Tibial artery (tissue), 4 donors: ENCODE measurements around the gene PIAS1.
"Not testable (repeated sequence)": the region's sequence is repeated elsewhere in the genome, so short reads cannot be mapped to it uniquely, and the experiment has no call there.

Experiments
- DNase-seq, 2 donors: peaks; one replicate each; pipeline ENCODE4 v3.0.0-alpha.2; 2019
- H3K27ac ChIP-seq, 2 donors: fragments of 200-600 bp; sonication (generic) in 1 of 2; 1 replicate in 1 of 2; 2 replicates in 1 of 2; pipeline ENCODE4 v1.5.1; 2018 to 2019; ENCODE audit warnings: mild to moderate bottlenecking in 1 of 2
- H3K27me3 ChIP-seq, 2 donors: fragments of 200-600 bp; sonication (generic) in 1 of 2; one replicate each; pipeline versions ENCODE4 v1.5.1 to v1.6.0; 2016 to 2019
- H3K36me3 ChIP-seq, 3 donors: fragments of 200-600 bp; sonication (generic) in 2 of 3; one replicate each; pipeline ENCODE4 v1.5.1; 2016 to 2019; ENCODE audit warnings: mild to moderate bottlenecking in 2 of 3
- H3K4me1 ChIP-seq, 4 donors: fragments of 200-600 bp; sonication (generic) in 2 of 4; 1 replicate in 3 of 4; 2 replicates in 1 of 4; pipeline ENCODE4 v1.5.1; 2016 to 2019
- H3K4me3 ChIP-seq, 2 donors: fragments of 200-600 bp; sonication (generic) in 1 of 2; 1 replicate in 1 of 2; 2 replicates in 1 of 2; pipeline ENCODE4 v1.5.1; 2018 to 2019; ENCODE audit warnings: mild to moderate bottlenecking in 2 of 2
- H3K9me3 ChIP-seq, 3 donors: fragments of 200-600 bp; sonication (generic) in 1 of 3; one replicate each; pipeline ENCODE4 v1.5.1; 2016 to 2019
- intact Hi-C: fragments of 100-400 bp; cut with DNase I; formaldehyde crosslinking; loops from one replicate; pipeline ENCODE4 v1.15.0; 2023; ENCODE audit warnings: low total_unique reads
- TF ChIP-seq, protein P1 (sequence below), 2 experiments: fragments of 200-600 bp in 1 of 2; fragments of 450-650 bp in 1 of 2; IDR thresholded peaks; one replicate each; pipeline ENCODE4 v1.5.1; 2017 to 2019; ENCODE audit warnings: antibody characterized with exemption in 2 of 2, mild to moderate bottlenecking in 1 of 2, moderate library complexity in 1 of 2

Gene PIAS1

DNA sequence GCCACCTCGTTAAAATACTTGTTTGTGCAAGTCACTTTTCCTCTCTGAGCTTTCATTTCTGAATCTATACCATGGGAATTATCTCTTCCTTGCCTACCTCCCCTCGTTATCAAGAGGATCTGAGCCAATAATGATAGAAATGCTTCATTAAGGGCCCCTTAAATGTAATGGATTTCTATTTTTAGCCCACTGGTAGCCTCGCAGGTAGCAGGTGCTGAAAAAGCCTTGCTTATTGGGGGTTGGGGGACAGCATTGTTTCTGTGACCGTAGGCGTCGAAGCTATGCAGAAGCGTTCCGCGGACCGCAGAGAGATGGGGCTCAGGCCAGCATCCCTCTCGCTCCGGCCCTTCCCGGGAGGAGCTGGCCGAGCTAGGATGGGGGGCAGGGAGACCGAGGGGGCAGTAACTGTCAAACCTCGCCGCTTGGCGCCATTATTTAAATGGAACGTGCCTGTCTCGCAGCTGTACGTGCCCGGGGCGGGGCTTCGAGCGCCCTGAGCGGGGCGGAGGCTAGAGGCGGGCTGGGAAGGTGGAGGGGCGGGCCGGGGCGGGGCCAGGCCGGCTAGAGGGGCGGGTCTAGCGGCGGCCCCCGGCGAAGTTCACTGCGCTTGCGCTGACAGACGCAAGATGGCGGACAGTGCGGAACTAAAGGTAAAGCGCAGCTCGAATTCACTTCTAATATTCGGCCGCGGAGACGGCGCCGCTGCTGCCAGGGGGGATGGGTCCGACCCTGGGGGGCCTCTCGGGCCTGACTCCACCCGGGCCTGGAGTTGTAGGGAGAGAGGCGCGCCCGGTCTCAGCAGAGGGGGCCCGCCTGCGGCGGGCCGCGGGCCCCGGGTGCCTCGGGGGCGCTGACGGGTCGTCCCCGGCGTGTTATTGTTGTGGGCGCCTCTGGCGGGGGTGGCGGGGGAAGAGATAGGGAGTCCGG is at the start of gene PIAS1:
PIAS1 (plus strand) TSS at position 615 of the 927 bp plus-strand sequence; CDS start at position 627, 12 bp downstream.
- Histone ChIP-seq H3K4me3 (peak within 1 kb of the TSS; percentile 97 to 98), H3K27me3 (no peaks in the 10 kb centered on the region), H3K9me3 (no peaks in the 10 kb centered on the region), H3K4me1 (peaks cover 0 to 37% (median 19%) of the 10 kb centered on the region in 4 donors), H3K36me3 (no peaks in the 10 kb centered on the region), H3K27ac (peak within 1 kb of the TSS; percentile 92 to 94)
- intact Hi-C loops = loop anchor here (10.0 kb wide), 2 partner anchors 101 to 189 kb away; no protein-coding TSS in a partner anchor
- peak; percentile 95 to 96 for DNase-seq
- TF ChIP-seq, protein P1, sequence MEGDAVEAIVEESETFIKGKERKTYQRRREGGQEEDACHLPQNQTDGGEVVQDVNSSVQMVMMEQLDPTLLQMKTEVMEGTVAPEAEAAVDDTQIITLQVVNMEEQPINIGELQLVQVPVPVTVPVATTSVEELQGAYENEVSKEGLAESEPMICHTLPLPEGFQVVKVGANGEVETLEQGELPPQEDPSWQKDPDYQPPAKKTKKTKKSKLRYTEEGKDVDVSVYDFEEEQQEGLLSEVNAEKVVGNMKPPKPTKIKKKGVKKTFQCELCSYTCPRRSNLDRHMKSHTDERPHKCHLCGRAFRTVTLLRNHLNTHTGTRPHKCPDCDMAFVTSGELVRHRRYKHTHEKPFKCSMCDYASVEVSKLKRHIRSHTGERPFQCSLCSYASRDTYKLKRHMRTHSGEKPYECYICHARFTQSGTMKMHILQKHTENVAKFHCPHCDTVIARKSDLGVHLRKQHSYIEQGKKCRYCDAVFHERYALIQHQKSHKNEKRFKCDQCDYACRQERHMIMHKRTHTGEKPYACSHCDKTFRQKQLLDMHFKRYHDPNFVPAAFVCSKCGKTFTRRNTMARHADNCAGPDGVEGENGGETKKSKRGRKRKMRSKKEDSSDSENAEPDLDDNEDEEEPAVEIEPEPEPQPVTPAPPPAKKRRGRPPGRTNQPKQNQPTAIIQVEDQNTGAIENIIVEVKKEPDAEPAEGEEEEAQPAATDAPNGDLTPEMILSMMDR (IDR thresholded peaks at IDR 0.05) = no peak

DNA sequence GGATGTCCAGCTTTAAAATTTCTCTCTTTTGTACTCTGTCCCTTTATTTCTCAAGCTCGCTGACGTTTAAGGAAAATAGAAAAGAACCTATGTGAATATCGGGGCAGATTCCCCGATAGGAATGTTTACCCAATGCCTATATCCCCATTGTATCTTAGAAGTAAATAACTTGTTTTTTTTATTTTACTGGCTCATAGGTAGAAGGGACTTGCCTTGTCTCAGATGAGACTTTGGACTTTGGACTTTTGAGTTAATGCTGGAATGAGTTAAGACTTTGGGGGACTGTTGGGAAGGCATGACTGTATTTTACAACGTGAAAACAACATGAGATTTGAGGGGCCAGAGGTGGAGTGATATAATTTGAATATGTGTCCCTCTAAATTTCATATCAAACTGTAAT is 46.5 kb upstream of the PIAS1 start:
- H3K27ac ChIP-seq, H3K4me1 ChIP-seq, H3K4me3 ChIP-seq, H3K36me3 ChIP-seq, H3K9me3 ChIP-seq, DNase-seq, H3K27me3 ChIP-seq, intact Hi-C loops: not testable (repeated sequence)

DNA sequence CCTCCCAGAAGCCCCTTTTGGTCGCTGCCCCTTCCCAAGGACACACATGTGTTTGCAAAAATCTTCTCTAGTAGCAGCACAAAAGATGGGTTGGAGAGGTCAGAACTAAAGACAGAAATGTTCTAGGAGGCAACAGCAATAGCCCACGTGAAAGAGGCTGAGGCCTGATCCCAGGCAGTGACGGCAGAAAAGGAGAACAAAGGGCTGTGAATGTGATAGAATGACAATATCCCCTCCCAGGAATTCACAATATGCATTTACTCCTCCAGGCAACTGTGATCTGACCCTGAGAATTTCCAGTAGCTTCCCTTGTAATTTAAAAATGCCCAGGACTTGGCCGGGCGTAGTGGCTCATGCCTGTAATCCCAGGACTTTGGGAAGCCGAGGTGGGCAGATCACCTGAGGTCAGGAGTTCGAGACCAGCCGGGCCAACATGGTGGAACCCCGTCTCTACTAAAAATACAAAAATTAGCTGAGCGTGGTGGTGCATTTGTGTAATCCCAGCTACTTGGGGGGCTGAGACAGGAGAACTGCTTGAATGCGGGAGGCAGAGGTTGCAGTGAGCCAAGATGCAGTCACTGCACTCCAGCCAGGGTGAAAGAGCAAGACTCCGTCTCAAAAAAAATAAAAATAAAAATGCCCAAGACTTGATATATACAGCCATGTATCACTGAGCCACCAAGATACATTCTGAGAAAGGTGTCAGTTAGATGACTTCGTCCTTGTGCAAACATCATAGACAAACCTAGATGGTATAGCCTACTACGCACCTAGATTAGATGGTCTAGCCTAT is 43.6 kb upstream of the PIAS1 start:
- H3K27ac ChIP-seq = no peak overlapping the region
- intact Hi-C loops = no loop called here
- TF ChIP-seq, protein P1 (IDR thresholded peaks at IDR 0.05) = no peak
- H3K27me3 ChIP-seq = no peaks in the 10 kb centered on the region
- H3K36me3 ChIP-seq = no peaks in the 10 kb centered on the region
- no peaks in the 10 kb centered on the region for H3K4me1 ChIP-seq
- no peak overlapping the region for H3K4me3 ChIP-seq
- no peaks in the 10 kb centered on the region for H3K9me3 ChIP-seq
- DNase-seq = no peak

DNA sequence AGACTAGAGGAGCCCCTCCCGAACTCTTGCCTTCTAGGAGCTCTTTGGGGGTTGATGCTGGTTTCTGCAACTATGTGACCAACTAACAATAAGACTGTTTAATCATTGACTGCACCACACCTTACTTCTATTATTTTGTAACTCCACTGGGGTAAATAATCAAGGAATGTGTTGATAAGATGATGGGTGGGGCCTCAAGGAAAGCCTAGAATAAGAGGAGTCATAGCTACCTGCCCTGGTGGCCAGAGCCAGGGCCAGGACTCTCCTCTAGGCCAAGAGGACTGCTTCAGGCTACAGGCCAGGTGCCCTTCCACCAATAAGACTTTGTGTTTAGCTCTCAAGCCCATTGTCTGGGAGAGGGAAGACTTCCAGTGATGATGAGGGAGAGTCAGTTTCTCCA is 41.2 kb upstream of the PIAS1 start:
- Histone ChIP-seq H3K9me3 (no peaks in the 10 kb centered on the region), H3K27me3 (no peaks in the 10 kb centered on the region), H3K36me3 (no peaks in the 10 kb centered on the region), H3K27ac (no peak overlapping the region), H3K4me3 (no peak overlapping the region), H3K4me1 (no peaks in the 10 kb centered on the region)
- intact Hi-C loops = no loop called here
- no peak for DNase-seq
- TF ChIP-seq, protein P1 (IDR thresholded peaks at IDR 0.05) = no peak

DNA sequence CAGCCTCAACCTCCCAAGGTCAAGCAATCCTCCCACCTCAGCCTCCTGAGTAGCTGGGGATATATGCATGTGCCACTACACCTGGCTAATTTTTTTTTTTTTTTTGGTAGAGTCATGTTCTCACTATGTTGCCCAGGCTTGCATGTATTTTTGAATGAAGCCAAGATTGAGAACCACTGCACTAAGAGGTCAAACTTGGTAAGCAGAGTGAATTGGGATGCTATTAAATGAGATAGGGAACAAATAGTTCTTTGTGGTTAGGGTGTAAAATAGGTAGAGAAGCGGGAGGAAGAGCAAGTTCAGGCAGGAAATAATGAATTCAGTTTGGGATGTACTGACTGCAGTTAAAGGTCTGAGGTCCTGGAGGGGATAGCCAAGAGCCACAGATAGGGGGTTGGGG is 39.9 kb upstream of the PIAS1 start:
- TF ChIP-seq, protein P1 (IDR thresholded peaks at IDR 0.05) = no peak
- H3K9me3 ChIP-seq = no peaks in the 10 kb centered on the region
- intact Hi-C loops = no loop called here
- H3K36me3 ChIP-seq = no peaks in the 10 kb centered on the region
- no peaks in the 10 kb centered on the region for H3K27me3 ChIP-seq
- no peaks in the 10 kb centered on the region for H3K4me1 ChIP-seq
- no peak for DNase-seq
- H3K4me3 ChIP-seq = no peak overlapping the region
- no peak overlapping the region for H3K27ac ChIP-seq

DNA sequence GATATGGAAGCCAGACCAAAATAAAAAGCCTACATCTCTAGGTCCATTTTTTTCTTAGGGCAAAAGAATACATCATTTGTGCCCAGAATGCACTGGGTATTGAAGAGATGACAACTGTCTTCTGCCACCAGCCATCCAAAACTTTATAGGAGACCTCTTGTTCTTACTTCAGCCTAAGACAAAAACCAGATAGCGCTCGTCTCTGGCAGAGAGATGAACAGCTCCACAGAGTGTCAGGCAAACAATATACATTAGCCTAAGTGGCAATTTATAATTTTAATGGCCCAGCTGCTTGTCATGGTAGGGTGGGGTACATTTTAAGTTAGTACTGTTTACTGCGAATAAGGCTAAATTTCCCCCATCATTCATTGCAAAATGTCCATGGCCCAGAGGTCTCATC is 38.9 kb upstream of the PIAS1 start:
- Histone ChIP-seq H3K4me1 (no peaks in the 10 kb centered on the region), H3K27me3 (no peaks in the 10 kb centered on the region), H3K4me3 (no peak overlapping the region), H3K9me3 (no peaks in the 10 kb centered on the region), H3K36me3 (no peaks in the 10 kb centered on the region), H3K27ac (no peak overlapping the region)
- TF ChIP-seq, protein P1 (IDR thresholded peaks at IDR 0.05) = no peak
- DNase-seq = no peak
- intact Hi-C loops = no loop called here
